Transverse colon (tissue), 4 donors: ENCODE measurements around the gene RSPO3. TPM values are rescaled to one million over a fixed set of nuclear protein-coding genes. Genes with fewer than 3 reads are reported as not detected.

Source experiments
- DNase-seq: peaks from one replicate; pipeline ENCODE4 v3.0.0-alpha.2; 2019
- H3K27ac ChIP-seq, 4 donors: fragments of 200-600 bp; sonication (generic); 2 replicates each; pipeline ENCODE4 v1.5.1; 2016 to 2018; ENCODE audit warnings: inconsistent platforms in 4 of 4
- H3K27me3 ChIP-seq: fragments of 200-600 bp; sonication (generic); 2 replicates; pipeline ENCODE4 v1.5.1; 2017; ENCODE audit warnings: inconsistent platforms
- H3K36me3 ChIP-seq, 4 donors: fragments of 200-600 bp; sonication (generic); 2 replicates each; pipeline ENCODE4 v1.5.1; 2017 to 2019; ENCODE audit warnings: inconsistent platforms in 4 of 4
- H3K4me1 ChIP-seq, 4 donors: fragments of 200-600 bp; sonication (generic); 2 replicates each; pipeline ENCODE4 v1.5.1; 2017 to 2020; ENCODE audit warnings: inconsistent platforms in 4 of 4
- H3K4me3 ChIP-seq, 4 donors: fragments of 200-600 bp; sonication (generic); 1 replicate in 1 of 4; 2 replicates in 3 of 4; pipeline versions ENCODE4 v1.5.1 to v1.6.1; 2017 to 2019; ENCODE audit warnings: inconsistent platforms in 4 of 4
- H3K9me3 ChIP-seq, 2 donors: fragments of 200-600 bp; sonication (generic); 2 replicates each; pipeline ENCODE4 v1.5.1; 2017 to 2019; ENCODE audit warnings: inconsistent platforms in 2 of 2
- EP300 ChIP-seq: sonication (generic); formaldehyde crosslinking; IDR thresholded peaks from one replicate; pipeline ENCODE4 v1.6.1; 2017; ENCODE audit warnings: antibody characterized with exemption, low read depth
- POLR2A ChIP-seq: fragments of 450-650 bp; IDR thresholded peaks from one replicate; pipeline ENCODE4 v1.6.1; 2016; ENCODE audit warnings: antibody characterized with exemption, mild to moderate bottlenecking, moderate library complexity
- POLR2AphosphoS5 ChIP-seq, 3 donors: sonication (generic); formaldehyde crosslinking; IDR thresholded peaks; one replicate each; pipeline ENCODE4 v1.6.1; 2016; ENCODE audit warnings: antibody characterized with exemption in 3 of 3
- WGBS, 2 donors: methylation state at CpG; one replicate each; pipeline ENCODE4 v1.1.5; 2018; ENCODE audit warnings: low coverage in 1 of 2; 5-methylcytosine and 5-hydroxymethylcytosine counted together
- in situ Hi-C, 4 donors: fragments of 200-750 bp; cut with MboI; loops; one replicate each; pipeline versions ENCODE4 v1.15.0 to v1.15.1; 2017; ENCODE audit warnings: low sequenced_read_pairs in 3 of 4, low pct_ligation_motif_present in 1 of 4, low pct_unique_long_range_greater_than_20kb in 1 of 4
- intact Hi-C: fragments of 100-400 bp; cut with DNase I; formaldehyde crosslinking; loops from one replicate; pipeline ENCODE4 v1.15.1; 2023; ENCODE audit warnings: low total_unique reads
- total RNA-seq, 4 donors: library from RNA; depleted of rRNA; stranded (reverse); fragments of >200 nt; gene quantifications; one replicate each; pipeline ENCODE4 v1.1.0, GENCODE V29; 2016
- TF ChIP-seq, protein P1 (sequence below), 5 experiments: fragments of 200-600 bp in 3 of 5; fragments of 450-650 bp in 2 of 5; sonication (generic) in 3 of 5; IDR thresholded peaks; 1 replicate in 2 of 5; 2 replicates in 3 of 5; pipeline ENCODE4 v1.5.1; 2016 to 2017; ENCODE audit warnings: antibody characterized with exemption in 5 of 5, inconsistent platforms in 3 of 5, mild to moderate bottlenecking in 2 of 5, moderate library complexity in 1 of 5

The RSPO3 gene
- total RNA-seq, 4 donors from 2014 or later = 0.80 to 5.2 (median 2.7) TPM

DNA sequence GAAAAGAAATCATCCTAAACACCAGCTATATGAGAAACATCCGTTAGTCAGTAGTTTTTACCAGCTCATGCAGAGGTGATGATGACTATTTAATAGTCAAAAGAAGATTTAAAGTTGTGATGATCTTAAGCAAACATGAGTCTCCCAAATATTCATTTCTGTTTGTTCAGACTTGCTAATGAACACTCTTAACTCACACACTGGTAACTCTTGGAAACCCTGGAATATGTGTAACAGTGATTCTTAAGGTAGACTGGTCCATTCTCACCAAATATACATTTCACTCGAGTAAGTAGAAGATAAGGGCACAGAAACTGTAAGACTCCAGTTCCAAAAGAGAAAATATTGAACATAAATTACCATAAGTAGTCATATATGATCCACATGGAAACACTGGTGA, 29.1 kb downstream of the RSPO3 start:
- intact Hi-C loops = no loop called here
- no peak for DNase-seq
- no peaks in the 10 kb centered on the region for H3K4me1 ChIP-seq
- no peaks in the 10 kb centered on the region for H3K9me3 ChIP-seq
- 64 to 65% methylated on average over 2 of the region's 2 CpGs for WGBS, 2 donors
- no peak overlapping the region for H3K27ac ChIP-seq
- H3K36me3 ChIP-seq = no peaks in the 10 kb centered on the region
- TF ChIP-seq POLR2AphosphoS5 (IDR thresholded peaks at IDR 0.05) = no peak
- no peak for TF ChIP-seq POLR2A
- H3K4me3 ChIP-seq = no peak overlapping the region
- in situ Hi-C loops = no loop called here
- no peaks in the 10 kb centered on the region for H3K27me3 ChIP-seq

- no peaks in the 10 kb centered on the region for H3K9me3 ChIP-seq
- intact Hi-C loops = no loop called here
- in situ Hi-C loops = no loop called here
These were observed 30.0 kb downstream of the RSPO3 start for GRCh38 chr6:127148511-127148910.

DNA sequence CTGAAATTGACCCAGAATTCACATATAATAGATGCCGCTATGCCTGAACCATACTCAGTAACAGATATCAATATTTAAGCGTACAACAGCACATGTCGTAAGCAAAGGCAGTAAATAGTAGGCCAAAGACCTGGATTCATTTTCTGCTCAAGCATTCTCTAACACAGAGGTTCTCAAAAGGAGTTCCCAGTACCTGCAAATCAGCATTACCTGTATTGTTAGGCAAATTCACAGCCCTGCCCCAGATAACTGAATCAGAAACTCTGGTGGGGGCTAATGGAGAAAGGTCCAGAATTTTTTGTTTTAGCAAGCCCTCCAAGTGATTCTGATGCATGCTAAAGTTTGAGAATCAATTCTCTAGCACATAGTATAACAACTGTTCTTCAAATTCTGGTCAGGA, 36.0 kb downstream of the RSPO3 start:
- Histone ChIP-seq H3K27ac (no peak overlapping the region), H3K27me3 (no peaks in the 10 kb centered on the region), H3K9me3 (no peaks in the 10 kb centered on the region), H3K36me3 (no peaks in the 10 kb centered on the region), H3K4me1 (no peaks in the 10 kb centered on the region), H3K4me3 (no peak overlapping the region)
- 84 to 87% methylated on average over 3 of the region's 3 CpGs for WGBS, 2 donors
- TF ChIP-seq, protein P1, sequence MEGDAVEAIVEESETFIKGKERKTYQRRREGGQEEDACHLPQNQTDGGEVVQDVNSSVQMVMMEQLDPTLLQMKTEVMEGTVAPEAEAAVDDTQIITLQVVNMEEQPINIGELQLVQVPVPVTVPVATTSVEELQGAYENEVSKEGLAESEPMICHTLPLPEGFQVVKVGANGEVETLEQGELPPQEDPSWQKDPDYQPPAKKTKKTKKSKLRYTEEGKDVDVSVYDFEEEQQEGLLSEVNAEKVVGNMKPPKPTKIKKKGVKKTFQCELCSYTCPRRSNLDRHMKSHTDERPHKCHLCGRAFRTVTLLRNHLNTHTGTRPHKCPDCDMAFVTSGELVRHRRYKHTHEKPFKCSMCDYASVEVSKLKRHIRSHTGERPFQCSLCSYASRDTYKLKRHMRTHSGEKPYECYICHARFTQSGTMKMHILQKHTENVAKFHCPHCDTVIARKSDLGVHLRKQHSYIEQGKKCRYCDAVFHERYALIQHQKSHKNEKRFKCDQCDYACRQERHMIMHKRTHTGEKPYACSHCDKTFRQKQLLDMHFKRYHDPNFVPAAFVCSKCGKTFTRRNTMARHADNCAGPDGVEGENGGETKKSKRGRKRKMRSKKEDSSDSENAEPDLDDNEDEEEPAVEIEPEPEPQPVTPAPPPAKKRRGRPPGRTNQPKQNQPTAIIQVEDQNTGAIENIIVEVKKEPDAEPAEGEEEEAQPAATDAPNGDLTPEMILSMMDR (IDR thresholded peaks at IDR 0.05) = no peak
- TF ChIP-seq POLR2A (no peak), POLR2AphosphoS5 (IDR thresholded peaks at IDR 0.05) (no peak), EP300 (no peak)
- no peak for DNase-seq
- intact Hi-C loops = no loop called here
- in situ Hi-C loops = no loop called here

More at GRCh38 chr6:127148511-127148910, 30.0 kb downstream of the RSPO3 start:
- H3K27ac ChIP-seq = no peak overlapping the region
- H3K36me3 ChIP-seq = no peaks in the 10 kb centered on the region
- WGBS, 2 donors = 37 to 40% methylated on average over 3 of the region's 3 CpGs
- no peak for DNase-seq
- TF ChIP-seq, protein P1 (IDR thresholded peaks at IDR 0.05) = no peak
- TF ChIP-seq POLR2A (no peak), EP300 (no peak), POLR2AphosphoS5 (IDR thresholded peaks at IDR 0.05) (no peak)
- H3K4me1 ChIP-seq = no peaks in the 10 kb centered on the region
- no peaks in the 10 kb centered on the region for H3K27me3 ChIP-seq
- no peak overlapping the region for H3K4me3 ChIP-seq

- no peaks in the 10 kb centered on the region for H3K36me3 ChIP-seq
- in situ Hi-C loops (no loop called here), intact Hi-C loops (no loop called here)
- H3K9me3 ChIP-seq = no peaks in the 10 kb centered on the region
- no peaks in the 10 kb centered on the region for H3K27me3 ChIP-seq
- H3K4me3 ChIP-seq = no peak overlapping the region
- DNase-seq = no peak
- H3K27ac ChIP-seq = no peak overlapping the region
- H3K4me1 ChIP-seq = no peaks in the 10 kb centered on the region
- 72% methylated on average over 1 of the region's 1 CpG; no CpG with 5 or more reads in 1 of the 2 donors for WGBS, 2 donors
- TF ChIP-seq, protein P1 (IDR thresholded peaks at IDR 0.05) = no peak
- TF ChIP-seq POLR2AphosphoS5 (IDR thresholded peaks at IDR 0.05) (no peak), POLR2A (no peak), EP300 (no peak)
These were observed 42.0 kb downstream of the RSPO3 start for GRCh38 chr6:127160484-127160883.

- no peaks in the 10 kb centered on the region for H3K4me1 ChIP-seq
- no peaks in the 10 kb centered on the region for H3K36me3 ChIP-seq
- H3K4me3 ChIP-seq = no peak overlapping the region
- no peak for TF ChIP-seq POLR2AphosphoS5 (IDR thresholded peaks at IDR 0.05)
- TF ChIP-seq EP300 = no peak
- no peak for TF ChIP-seq POLR2A
- TF ChIP-seq, protein P1 (IDR thresholded peaks at IDR 0.05) = no peak
- H3K27ac ChIP-seq = no peak overlapping the region
- H3K27me3 ChIP-seq = no peaks in the 10 kb centered on the region
- intact Hi-C loops = no loop called here
- H3K9me3 ChIP-seq = no peaks in the 10 kb centered on the region
- in situ Hi-C loops = no loop called here
- no peak for DNase-seq
- 20 to 59% methylated on average over 1 to 3 of the region's 3 CpGs for WGBS, 2 donors
These were observed 44.4 kb downstream of the RSPO3 start for GRCh38 chr6:127162836-127163235.
